GM12872 (cell line): ENCODE data around the gene LGALSL.

Experiments used
- TF ChIP-seq, protein P1 (sequence below): IDR thresholded peaks from 3 replicates; pipeline ENCODE4 v1.5.1; 2011; ENCODE audit warnings: low read depth, mild to moderate bottlenecking, low read length, moderate library complexity; ENCODE audit not compliant: insufficient read depth

The LGALSL gene

DNA sequence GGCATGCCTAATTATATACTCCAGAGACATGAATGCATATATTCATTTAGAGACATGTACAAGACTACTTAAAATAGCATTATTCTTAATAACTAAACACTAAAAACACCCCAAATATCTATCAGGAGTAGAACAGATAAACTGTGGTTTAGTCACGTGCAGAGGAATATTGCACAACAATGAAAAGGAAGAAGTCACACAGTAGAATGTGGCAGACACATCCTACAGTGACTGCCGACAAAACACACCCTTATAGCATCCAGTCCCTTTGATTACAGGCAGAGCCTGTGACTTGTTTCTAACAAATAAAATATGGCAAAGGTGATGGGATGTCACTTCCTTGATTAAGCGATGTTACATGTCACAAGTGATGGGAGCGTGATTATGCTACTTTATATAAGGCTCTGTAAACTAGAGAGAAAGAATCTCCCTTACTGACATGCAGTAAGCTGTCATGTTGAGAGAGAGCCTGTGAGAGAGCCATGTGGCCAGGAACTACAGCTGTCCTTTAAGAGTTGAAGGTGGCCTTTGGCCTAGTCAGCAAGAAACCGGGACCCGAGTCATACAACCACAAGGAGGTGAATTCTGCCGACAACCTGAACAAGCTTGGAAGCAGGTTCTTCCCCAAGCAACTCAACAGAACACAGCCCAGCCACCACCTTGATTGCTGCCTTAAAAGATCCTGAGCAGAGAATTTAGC, 39.1 kb upstream of the LGALSL start:
- TF ChIP-seq, protein P1, sequence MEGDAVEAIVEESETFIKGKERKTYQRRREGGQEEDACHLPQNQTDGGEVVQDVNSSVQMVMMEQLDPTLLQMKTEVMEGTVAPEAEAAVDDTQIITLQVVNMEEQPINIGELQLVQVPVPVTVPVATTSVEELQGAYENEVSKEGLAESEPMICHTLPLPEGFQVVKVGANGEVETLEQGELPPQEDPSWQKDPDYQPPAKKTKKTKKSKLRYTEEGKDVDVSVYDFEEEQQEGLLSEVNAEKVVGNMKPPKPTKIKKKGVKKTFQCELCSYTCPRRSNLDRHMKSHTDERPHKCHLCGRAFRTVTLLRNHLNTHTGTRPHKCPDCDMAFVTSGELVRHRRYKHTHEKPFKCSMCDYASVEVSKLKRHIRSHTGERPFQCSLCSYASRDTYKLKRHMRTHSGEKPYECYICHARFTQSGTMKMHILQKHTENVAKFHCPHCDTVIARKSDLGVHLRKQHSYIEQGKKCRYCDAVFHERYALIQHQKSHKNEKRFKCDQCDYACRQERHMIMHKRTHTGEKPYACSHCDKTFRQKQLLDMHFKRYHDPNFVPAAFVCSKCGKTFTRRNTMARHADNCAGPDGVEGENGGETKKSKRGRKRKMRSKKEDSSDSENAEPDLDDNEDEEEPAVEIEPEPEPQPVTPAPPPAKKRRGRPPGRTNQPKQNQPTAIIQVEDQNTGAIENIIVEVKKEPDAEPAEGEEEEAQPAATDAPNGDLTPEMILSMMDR, result no peak

DNA sequence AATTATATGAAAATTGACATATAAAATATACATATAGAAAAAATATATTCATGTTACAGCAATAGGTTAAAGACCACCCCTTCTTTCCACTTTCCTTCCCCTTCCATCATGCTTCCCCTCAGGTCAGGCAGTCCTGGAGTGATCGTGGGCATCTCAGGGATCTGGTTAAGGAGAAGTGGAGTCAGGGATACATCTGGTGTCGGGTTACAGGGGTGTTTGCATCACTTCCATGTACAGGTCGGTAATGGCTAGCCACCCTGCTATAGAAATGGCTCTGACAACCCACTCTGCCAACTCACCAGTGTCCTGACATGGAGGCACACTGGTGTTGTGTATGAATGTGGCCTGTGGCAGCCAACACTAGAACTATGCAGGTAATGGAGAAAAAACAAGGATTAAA, 36.3 kb upstream of the LGALSL start:
- TF ChIP-seq, protein P1, result no peak

DNA sequence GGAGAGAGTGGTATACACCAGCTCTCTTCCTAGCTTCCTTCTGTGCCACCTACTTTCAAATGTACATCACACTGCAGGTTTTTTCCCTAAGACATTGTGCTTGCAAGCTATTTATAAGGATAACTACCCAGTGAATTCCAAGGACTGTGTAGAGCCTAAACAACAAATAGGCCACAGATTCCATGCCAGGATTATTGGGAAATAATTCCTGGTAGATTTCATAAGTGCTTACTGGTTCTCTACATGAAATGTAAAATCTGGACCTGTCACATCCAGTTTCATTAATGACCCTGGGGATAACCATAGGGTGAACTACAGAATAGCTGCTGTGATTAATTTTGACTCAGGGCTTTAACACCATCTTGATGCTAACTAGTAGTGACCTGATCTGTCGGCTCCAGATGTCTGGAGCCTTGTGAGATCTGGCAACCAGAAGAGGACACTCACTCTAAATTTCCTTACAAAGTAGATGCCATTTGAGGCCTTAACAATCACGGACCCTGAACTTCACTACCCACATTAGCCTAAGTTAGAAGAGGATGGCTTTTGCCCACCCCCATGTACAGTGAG, 34.3 kb upstream of the LGALSL start:
- TF ChIP-seq, protein P1, result no peak

DNA sequence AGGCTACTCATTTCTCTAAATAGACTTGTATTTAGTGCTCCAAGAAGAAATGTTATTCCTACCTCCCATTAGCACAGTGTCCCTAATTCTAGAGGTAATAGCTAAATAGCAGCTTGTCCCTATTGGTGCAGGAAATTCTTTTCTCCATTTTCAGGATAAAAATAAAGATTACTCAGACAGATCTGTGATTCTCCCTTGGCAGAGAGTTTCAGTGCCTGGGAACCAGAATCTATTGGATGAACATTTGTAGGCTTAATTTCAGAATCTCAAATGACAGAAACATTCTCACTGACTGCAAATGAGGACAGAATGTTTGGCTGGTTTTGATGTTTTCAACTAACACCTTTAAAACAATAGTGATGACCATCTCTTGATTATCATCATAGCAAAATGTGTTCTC, 33.3 kb upstream of the LGALSL start:
- TF ChIP-seq, protein P1, result no peak

DNA sequence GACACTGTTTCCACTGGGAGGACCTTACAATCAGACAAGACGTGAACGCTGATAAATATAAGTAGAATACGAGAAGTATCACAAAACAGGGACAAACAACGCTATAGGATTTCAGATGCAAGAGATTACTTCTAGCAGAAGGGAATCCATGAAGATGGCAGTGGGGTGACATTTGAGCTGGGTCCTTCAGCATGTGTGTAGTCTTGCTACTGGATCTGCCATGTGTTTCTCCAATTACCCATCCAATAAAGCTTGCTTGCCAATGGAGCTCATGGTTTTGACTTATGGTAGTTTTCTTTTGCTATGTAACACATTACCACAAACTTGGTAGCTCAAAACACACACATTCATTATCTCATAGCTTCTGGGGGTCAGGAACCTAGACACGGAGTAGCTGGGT, 32.8 kb upstream of the LGALSL start:
- TF ChIP-seq, protein P1, result no peak

DNA sequence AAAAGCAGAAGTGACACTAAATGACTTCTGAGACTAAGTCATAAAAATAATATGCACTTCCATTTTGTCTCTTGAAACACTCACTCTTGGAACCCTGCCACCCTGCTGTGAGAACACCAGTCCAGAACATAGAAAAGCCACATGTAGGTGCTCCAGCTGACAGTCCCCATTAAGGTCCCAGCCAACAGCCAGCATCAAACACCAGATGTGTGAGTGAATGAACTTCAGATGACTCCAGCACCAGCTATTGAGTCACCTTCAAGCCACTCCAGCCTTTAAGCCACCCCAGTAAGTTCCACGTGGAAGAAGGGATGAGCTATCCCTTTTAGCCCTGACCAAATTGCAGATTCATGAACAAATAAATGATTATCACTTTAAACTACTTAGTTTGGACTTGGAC, 31.5 kb upstream of the LGALSL start:
- TF ChIP-seq, protein P1, result no peak

DNA sequence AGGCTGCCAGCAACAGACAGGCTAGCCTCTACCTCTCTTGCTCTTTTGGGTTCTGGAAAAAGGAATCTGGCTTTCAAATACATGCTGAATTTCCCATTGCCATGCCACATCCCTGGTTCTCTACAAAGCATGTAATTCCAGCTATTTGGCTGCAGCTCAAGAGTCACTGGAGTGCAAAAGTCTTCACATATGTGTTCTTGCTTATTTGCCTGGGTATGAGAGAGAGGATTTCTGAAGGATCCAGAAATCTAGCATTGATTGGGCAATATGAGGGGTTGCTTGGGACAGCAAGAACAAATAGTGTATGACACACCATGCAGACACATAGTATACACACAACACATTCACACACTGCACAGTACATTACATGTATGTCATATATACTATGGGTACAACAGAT, 30.7 kb upstream of the LGALSL start:
- TF ChIP-seq, protein P1, result no peak
